GM12891 (cell line): ENCODE measurements around the gene SYCP2.

ENCODE experiments used
- DNase-seq: peaks from one replicate; pipeline ENCODE4 v3.0.0; 2011; ENCODE audit warnings: low spot score; ENCODE audit not compliant: insufficient read length
- FAIRE-seq: peaks from 2 replicates; lab custom pipeline; 2011; peaks lifted over from hg19 to GRCh38; lab: Jason Lieb, UNC
- PAX5 ChIP-seq: IDR thresholded peaks from 2 replicates; pipeline ENCODE4 v1.6.1; 2011; ENCODE audit warnings: low read length, moderate library complexity, mild to moderate bottlenecking; ENCODE audit not compliant: insufficient read depth, severe bottlenecking
- POLR2A ChIP-seq: IDR thresholded peaks from 2 replicates; pipeline ENCODE4 v1.6.1; 2011; ENCODE audit warnings: low read depth, low read length, control low read depth
- POLR2AphosphoS5 ChIP-seq: IDR thresholded peaks from 2 replicates; pipeline ENCODE4 v1.6.1; 2011; ENCODE audit warnings: low read depth, low read length, control low read depth
- POU2F2 ChIP-seq: IDR thresholded peaks from 2 replicates; pipeline ENCODE4 v1.6.1; 2011; ENCODE audit warnings: low read depth, mild to moderate bottlenecking, control low read depth, low read length, moderate library complexity
- SPI1 ChIP-seq: IDR thresholded peaks from 2 replicates; pipeline ENCODE4 v1.6.1; 2011; ENCODE audit warnings: low read depth, low read length, control low read depth
- TAF1 ChIP-seq: IDR thresholded peaks from 2 replicates; pipeline ENCODE4 v1.6.1; 2011; ENCODE audit warnings: low read depth, low read length, control low read depth

The SYCP2 gene

GRCh38 chr20:59824711-59825562, 108.5 kb downstream of the SYCP2 start:
- TF ChIP-seq SPI1: no peak
- no peak for TF ChIP-seq POU2F2
- TF ChIP-seq TAF1: no peak
- no peak for TF ChIP-seq POLR2AphosphoS5
- TF ChIP-seq PAX5: no peak
- no peak for TF ChIP-seq POLR2A
- FAIRE-seq: no peak
- DNase-seq: no peak

DNA sequence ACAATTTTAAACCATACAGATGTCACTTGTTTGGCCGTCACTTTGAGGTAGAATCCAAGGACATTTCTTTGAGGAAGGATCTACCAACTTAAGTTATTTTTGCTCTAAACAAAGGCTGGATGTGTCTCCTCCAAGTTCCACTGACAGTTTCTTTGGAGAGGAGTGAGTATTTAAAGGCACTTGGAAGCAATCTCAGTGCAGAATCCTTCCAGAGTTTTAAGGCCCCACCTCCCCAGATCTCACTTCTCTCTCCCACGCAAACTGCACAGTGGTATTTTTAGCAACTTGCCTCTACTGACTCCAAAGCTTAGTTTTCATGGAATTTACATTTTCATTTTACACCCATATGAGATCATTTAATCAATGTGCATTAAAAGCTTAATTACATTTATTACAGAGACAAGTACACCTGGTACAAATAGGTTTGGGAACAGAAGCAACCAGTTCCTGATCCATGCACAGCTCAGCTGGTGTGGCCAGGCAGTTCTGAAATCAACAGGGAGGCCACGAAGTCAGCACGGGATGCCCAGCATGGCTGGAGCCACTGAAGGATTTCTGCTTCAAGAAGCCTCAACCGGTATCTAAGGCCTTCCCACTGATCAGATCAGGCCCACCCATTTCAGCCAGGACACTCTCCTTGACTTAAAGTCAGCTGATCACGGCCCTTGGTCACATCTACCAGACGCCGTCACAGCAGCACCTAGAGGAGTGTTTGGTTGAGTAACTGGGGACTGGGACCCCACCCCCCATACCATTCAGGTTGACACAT, 109.8 kb downstream of the SYCP2 start:
- FAIRE-seq (no peak), DNase-seq (no peak)
- TF ChIP-seq PAX5: no peak
- no peak for TF ChIP-seq TAF1
- no peak for TF ChIP-seq SPI1
- TF ChIP-seq POLR2AphosphoS5: no peak
- no peak for TF ChIP-seq POLR2A
- no peak for TF ChIP-seq POU2F2

DNA sequence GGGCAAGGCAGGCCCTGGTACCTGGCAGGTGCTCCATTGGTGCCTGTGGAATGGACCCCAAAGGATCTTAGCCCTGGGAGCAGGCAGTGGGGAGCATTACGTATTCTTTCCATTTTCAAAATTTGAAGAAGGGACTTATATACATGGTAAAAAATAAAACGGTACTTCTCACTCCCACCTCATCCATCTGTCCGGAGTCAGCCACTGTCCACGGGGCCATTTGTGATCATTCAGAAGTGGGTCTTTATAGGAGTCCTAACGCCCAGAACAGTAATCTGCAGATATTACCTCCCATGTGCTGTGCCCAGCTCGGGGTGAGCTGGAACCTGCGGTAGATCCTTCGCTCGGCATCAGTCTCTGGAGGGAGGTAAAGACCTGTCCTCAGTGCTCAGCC, 110.4 kb downstream of the SYCP2 start:
- FAIRE-seq (no peak), DNase-seq (no peak)
- TF ChIP-seq POU2F2 (no peak), TAF1 (no peak), PAX5 (no peak), POLR2AphosphoS5 (no peak)

- DNase-seq (no peak), FAIRE-seq (no peak)
These were observed 111.0 kb downstream of the SYCP2 start for GRCh38 chr20:59822291-59823029.

GRCh38 chr20:59821788-59822187, 111.6 kb downstream of the SYCP2 start:
- no peak for FAIRE-seq
- TF ChIP-seq TAF1: no peak
- TF ChIP-seq POU2F2: no peak
- no peak for TF ChIP-seq PAX5
- no peak for TF ChIP-seq POLR2AphosphoS5
- TF ChIP-seq SPI1: no peak
- no peak for TF ChIP-seq POLR2A
- DNase-seq: no peak

More at GRCh38 chr20:59822291-59823029, 111.0 kb downstream of the SYCP2 start:
- TF ChIP-seq PAX5 (no peak), POLR2AphosphoS5 (no peak), SPI1 (no peak), POU2F2 (no peak), POLR2A (no peak), TAF1 (no peak)

DNA sequence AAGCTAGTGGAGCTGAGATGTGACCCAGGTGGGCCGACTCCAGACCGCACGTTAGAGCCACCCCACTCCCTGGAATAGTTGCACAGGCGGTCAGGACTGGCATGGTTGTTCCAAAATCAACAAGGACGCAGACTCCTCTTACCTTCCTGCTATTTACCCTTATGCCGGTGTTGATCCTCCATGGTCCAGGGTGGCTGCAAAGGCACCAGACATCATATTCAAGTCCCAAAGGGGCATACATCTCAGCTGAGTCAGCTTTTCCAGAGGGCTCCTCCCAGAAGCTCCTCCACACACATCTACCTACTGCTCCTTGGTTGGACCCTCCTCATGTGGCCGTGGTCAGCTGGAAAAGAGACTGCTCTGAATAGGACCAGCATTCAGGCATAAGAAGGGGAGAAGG, 112.2 kb downstream of the SYCP2 start:
- TF ChIP-seq POU2F2 (no peak), SPI1 (no peak), POLR2A (no peak), TAF1 (no peak), PAX5 (no peak), POLR2AphosphoS5 (no peak)
- FAIRE-seq (no peak), DNase-seq (no peak)

GRCh38 chr20:59820204-59821041, 113.0 kb downstream of the SYCP2 start:
- no peak for FAIRE-seq
- TF ChIP-seq PAX5 (no peak), POU2F2 (no peak), POLR2AphosphoS5 (no peak), TAF1 (no peak)

DNA sequence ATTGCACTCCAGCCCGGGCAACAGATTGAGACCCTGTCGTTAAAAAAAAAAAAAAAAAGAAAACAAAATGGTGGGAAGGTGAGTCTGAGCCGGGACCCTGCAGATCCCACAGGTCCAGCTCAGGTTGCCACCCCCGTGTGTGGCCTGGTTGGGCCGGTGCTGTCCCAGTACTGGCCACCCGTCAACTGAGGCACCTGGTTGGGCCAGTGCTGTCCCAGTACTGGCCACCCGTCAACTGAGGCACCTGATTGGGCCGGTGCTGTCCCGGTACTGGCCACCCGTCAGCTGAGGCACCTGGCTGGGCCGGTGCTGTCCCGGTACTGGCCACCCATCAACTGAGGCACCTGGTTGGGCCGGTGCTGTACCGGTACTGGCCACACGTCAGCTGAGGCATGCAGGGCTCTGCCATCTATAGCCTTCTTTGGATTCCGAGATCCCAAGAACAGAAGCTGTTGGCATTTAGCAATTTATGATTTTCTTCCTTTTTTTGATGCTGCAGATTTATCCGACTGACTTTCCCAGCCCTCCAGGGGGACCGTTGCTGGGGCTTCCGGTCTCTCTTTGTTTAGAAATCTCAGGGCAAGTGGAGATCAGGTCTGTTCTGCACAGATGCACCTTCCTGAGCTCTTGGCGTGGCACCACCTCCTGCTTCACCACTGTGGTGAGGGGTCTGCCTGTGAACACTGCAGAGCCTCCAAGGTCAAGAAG, 113.8 kb downstream of the SYCP2 start:
- no peak for DNase-seq

More at GRCh38 chr20:59820204-59821041, 113.0 kb downstream of the SYCP2 start:
- DNase-seq: no peak

DNA sequence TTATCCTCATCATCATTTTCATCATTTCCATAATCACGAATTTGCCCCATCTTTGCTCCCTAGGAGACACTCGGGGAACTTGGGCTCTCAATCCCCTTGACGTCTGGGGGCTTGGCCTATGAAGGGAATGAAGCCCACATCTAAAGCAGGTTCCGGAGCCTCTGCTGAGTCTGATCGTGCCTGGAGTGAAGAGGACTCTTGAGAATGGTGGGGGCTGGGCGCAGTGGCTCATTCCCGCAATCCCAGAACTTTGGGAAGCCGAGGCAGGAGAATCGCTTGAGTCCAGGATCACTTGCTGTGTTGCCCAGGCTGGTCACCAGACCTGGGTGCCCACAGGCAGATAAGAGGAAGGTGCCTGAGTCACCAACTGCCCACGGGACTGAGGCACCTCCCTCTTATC, 114.5 kb downstream of the SYCP2 start:
- DNase-seq: no peak
- TF ChIP-seq POLR2A (no peak), POU2F2 (no peak), SPI1 (no peak), TAF1 (no peak), PAX5 (no peak), POLR2AphosphoS5 (no peak)
- no peak for FAIRE-seq

More for the DNA sequence above, 113.8 kb downstream of the SYCP2 start:
- FAIRE-seq: no peak
- TF ChIP-seq POU2F2 (no peak), SPI1 (no peak), POLR2AphosphoS5 (no peak), PAX5 (no peak), TAF1 (no peak), POLR2A (no peak)
